Panc1 (cell line): ENCODE measurements around the gene PCBD1.

ENCODE experiments used
- CTCF ChIP-seq: fragments of 450-650 bp; IDR thresholded peaks from 2 replicates; pipeline ENCODE4 v1.5.1; 2017; ENCODE audit warnings: mild to moderate bottlenecking
- POLR2AphosphoS5 ChIP-seq: IDR thresholded peaks from 2 replicates; pipeline ENCODE4 v1.6.1; 2012; ENCODE audit warnings: mild to moderate bottlenecking, low read depth, low read length, moderate library complexity
- REST ChIP-seq, 2 experiments: IDR thresholded peaks; 2 replicates each; pipeline ENCODE4 v1.6.1; 2011 to 2012; ENCODE audit warnings: low read depth in 2 of 2, control low read depth in 1 of 2, low read length in 1 of 2, mild to moderate bottlenecking in 1 of 2, moderate library complexity in 1 of 2; ENCODE audit not compliant: insufficient read depth in 1 of 2
- SIN3A ChIP-seq: IDR thresholded peaks from 2 replicates; pipeline ENCODE4 v1.6.1; 2012; ENCODE audit warnings: low read depth, mild to moderate bottlenecking, low read length, moderate library complexity, borderline replicate concordance; ENCODE audit not compliant: insufficient read depth
- TCF7L2 ChIP-seq: IDR thresholded peaks from 2 replicates; pipeline ENCODE4 v1.6.1; 2011; ENCODE audit warnings: mild to moderate bottlenecking, low read depth, low read length, inconsistent platforms

- TF ChIP-seq POLR2AphosphoS5 (no peak), REST (IDR thresholded peaks at IDR 0.05; ENCODE audit: insufficient read depth in 1 of 2, low read depth in 2 of 2, low read length in 1 of 2) (no peak), SIN3A (no peak), CTCF (no peak), TCF7L2 (no peak)
Measured at GRCh38 chr10:70935125-70935625, 46.8 kb upstream of the PCBD1 start.
